ENCODE data around the gene SMC6. TPM values are rescaled to one million over a fixed set of nuclear protein-coding genes. Genes with fewer than 3 reads are reported as not detected.
A peak's percentile ranks its signal among the peaks of the same experiment; 100 is the strongest.

The SMC6 gene
- total RNA-seq, 1 donor from 2014 or later = 127 TPM

GRCh38 chr2:17786727-17787126, 33.1 kb upstream of the SMC6 start:
- no peak for TF ChIP-seq CTCF (IDR thresholded peaks at IDR 0.05)
- H3K4me3 Mint-ChIP-seq = no peak overlapping the region
- POLR2A ChIA-PET = interaction anchor here (0.6 to 0.9 kb wide), 3 partner anchors 9 to 31 kb away, joined by 3 read pairs; no protein-coding TSS in a partner anchor
- no peaks in the 10 kb centered on the region for H3K9me3 Mint-ChIP-seq
- DNase-seq = no peak
- H3K36me3 Mint-ChIP-seq (ENCODE audit: low read depth) = peaks cover 24% of the 10 kb centered on the region
- intact Hi-C loops (cut with micrococcal nuclease) = loop anchor here (5.0 kb wide), 1 partner anchor 36 kb away; no protein-coding TSS in a partner anchor
- ATAC-seq (ENCODE audit: low read depth) = no peak
- no peaks in the 10 kb centered on the region for H3K27me3 Mint-ChIP-seq
- CTCF ChIA-PET = interaction anchor here (0.9 to 2.5 kb wide), 3 partner anchors 27 to 68 kb away, joined by 3 to 11 read pairs (median 4); no protein-coding TSS in a partner anchor
- H3K27ac Mint-ChIP-seq = peak overlapping the region; percentile 56
- peaks cover 31% of the 10 kb centered on the region for H3K4me1 Mint-ChIP-seq

- CTCF ChIA-PET = interaction anchor here (1.0 kb wide), 1 partner anchor 53 kb away, joined by 3 read pairs; no protein-coding TSS in a partner anchor
- Mint-ChIP-seq H3K27me3 (no peaks in the 10 kb centered on the region), H3K4me1 (peaks cover 11% of the 10 kb centered on the region), H3K4me3 (no peak overlapping the region), H3K36me3 (ENCODE audit: low read depth) (peaks cover 62% of the 10 kb centered on the region), H3K9me3 (no peaks in the 10 kb centered on the region), H3K27ac (no peak overlapping the region)
- no peak for ATAC-seq (ENCODE audit: low read depth)
- no peak for DNase-seq
- no peak for TF ChIP-seq CTCF (IDR thresholded peaks at IDR 0.05)
- POLR2A ChIA-PET = interaction anchor here (0.9 to 1.4 kb wide), 3 partner anchors 24 to 50 kb away, joined by 3 to 4 read pairs (median 4); no protein-coding TSS in a partner anchor
- intact Hi-C loops (cut with micrococcal nuclease) = no loop called here
Measured at GRCh38 chr2:17781482-17781881, 27.9 kb upstream of the SMC6 start.

GRCh38 chr2:17780546-17780945, 26.9 kb upstream of the SMC6 start:
- intact Hi-C loops (cut with micrococcal nuclease) = no loop called here
- no peaks in the 10 kb centered on the region for H3K9me3 Mint-ChIP-seq
- no peak for TF ChIP-seq CTCF (IDR thresholded peaks at IDR 0.05)
- ChIA-PET POLR2A (interaction anchor here (0.9 to 1.6 kb wide), 3 partner anchors 14 to 47 kb away, joined by 4 to 5 read pairs (median 4); no protein-coding TSS in a partner anchor), CTCF (interaction anchor here (1.3 to 1.5 kb wide), 2 partner anchors 51 to 62 kb away, joined by 4 read pairs; no protein-coding TSS in a partner anchor)
- peaks cover 11% of the 10 kb centered on the region for H3K4me1 Mint-ChIP-seq
- H3K36me3 Mint-ChIP-seq (ENCODE audit: low read depth) = peaks cover 70% of the 10 kb centered on the region
- H3K4me3 Mint-ChIP-seq = no peak overlapping the region
- ATAC-seq (ENCODE audit: low read depth) (no peak), DNase-seq (no peak)
- no peaks in the 10 kb centered on the region for H3K27me3 Mint-ChIP-seq
- no peak overlapping the region for H3K27ac Mint-ChIP-seq

GRCh38 chr2:17772532-17772931, 18.9 kb upstream of the SMC6 start:
- CTCF ChIA-PET = interaction anchor here (1.1 to 1.3 kb wide), 2 partner anchors 59 to 61 kb away, joined by 3 to 4 read pairs; no protein-coding TSS in a partner anchor
- H3K27ac Mint-ChIP-seq = no peak overlapping the region
- ATAC-seq (ENCODE audit: low read depth) (no peak), DNase-seq (no peak)
- TF ChIP-seq CTCF (IDR thresholded peaks at IDR 0.05) = no peak
- H3K36me3 Mint-ChIP-seq (ENCODE audit: low read depth) = peaks cover 62% of the 10 kb centered on the region
- no peaks in the 10 kb centered on the region for H3K4me1 Mint-ChIP-seq
- H3K4me3 Mint-ChIP-seq = no peak overlapping the region
- no peaks in the 10 kb centered on the region for H3K9me3 Mint-ChIP-seq
- no peaks in the 10 kb centered on the region for H3K27me3 Mint-ChIP-seq
- intact Hi-C loops (cut with micrococcal nuclease) = no loop called here
- POLR2A ChIA-PET = interaction anchor here (0.5 to 1.5 kb wide), 2 partner anchors 19 to 1055 kb away, joined by 3 to 5 read pairs; partner anchors contain the start of genes GEN1 and SMC6

- Mint-ChIP-seq H3K4me3 (no peak overlapping the region), H3K27ac (no peak overlapping the region), H3K27me3 (no peaks in the 10 kb centered on the region), H3K4me1 (no peaks in the 10 kb centered on the region), H3K36me3 (ENCODE audit: low read depth) (peaks cover 63% of the 10 kb centered on the region), H3K9me3 (no peaks in the 10 kb centered on the region)
- CTCF ChIA-PET = interaction anchor here (1.1 to 1.3 kb wide), 2 partner anchors 59 to 62 kb away, joined by 3 to 4 read pairs; no protein-coding TSS in a partner anchor
- POLR2A ChIA-PET = interaction anchor here (1.5 kb wide), 1 partner anchor 18 kb away, joined by 5 read pairs; the partner anchor contains the start of genes GEN1 and SMC6
- intact Hi-C loops (cut with micrococcal nuclease) = loop anchor here (2.0 kb wide), 1 partner anchor 17 kb away; the partner anchor contains the start of gene GEN1
- DNase-seq (no peak), ATAC-seq (ENCODE audit: low read depth) (no peak)
- TF ChIP-seq CTCF (IDR thresholded peaks at IDR 0.05) = no peak
Measured at GRCh38 chr2:17771956-17772355, 18.3 kb upstream of the SMC6 start.

All from activated B cell treated with CpG ODN at 0.5 μM for 24 hours (primary cell).